Loucy (cell line): Measurements from ENCODE around the gene IL36B.

Source experiments
- EZH2phosphoT487 ChIP-seq: fragments of 200-600 bp; IDR thresholded peaks from 2 replicates; pipeline ENCODE4 v1.6.1; 2018; ENCODE audit warnings: antibody characterized with exemption, mild to moderate bottlenecking, moderate library complexity, borderline replicate concordance
- TF ChIP-seq, protein P1 (sequence below): fragments of 200-600 bp; sonication (generic); conservative IDR thresholded peaks from 2 replicates; pipeline ENCODE4 v1.5.1; 2014; ENCODE audit warnings: mild to moderate bottlenecking, antibody characterized with exemption, low read length

DNA sequence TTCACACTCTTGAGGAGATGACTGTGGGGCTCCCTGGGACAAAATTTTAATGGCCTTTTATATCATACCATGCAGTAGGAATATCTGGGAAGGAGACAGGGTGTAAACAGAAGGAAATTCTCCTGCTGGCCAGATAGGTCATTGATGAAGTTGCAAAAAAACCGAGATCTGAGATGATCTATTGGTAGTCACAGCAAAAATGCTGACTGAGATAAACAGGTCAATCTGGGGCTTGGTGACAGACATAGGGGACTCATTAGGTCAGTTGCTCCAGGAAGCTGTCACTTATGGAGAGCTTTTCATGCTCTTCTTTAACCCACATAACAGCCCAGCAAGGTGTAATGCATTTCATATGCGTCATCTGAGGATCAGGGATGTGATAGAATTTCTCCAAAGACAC lies 50.0 kb downstream of the IL36B start:
- TF ChIP-seq, protein P1, sequence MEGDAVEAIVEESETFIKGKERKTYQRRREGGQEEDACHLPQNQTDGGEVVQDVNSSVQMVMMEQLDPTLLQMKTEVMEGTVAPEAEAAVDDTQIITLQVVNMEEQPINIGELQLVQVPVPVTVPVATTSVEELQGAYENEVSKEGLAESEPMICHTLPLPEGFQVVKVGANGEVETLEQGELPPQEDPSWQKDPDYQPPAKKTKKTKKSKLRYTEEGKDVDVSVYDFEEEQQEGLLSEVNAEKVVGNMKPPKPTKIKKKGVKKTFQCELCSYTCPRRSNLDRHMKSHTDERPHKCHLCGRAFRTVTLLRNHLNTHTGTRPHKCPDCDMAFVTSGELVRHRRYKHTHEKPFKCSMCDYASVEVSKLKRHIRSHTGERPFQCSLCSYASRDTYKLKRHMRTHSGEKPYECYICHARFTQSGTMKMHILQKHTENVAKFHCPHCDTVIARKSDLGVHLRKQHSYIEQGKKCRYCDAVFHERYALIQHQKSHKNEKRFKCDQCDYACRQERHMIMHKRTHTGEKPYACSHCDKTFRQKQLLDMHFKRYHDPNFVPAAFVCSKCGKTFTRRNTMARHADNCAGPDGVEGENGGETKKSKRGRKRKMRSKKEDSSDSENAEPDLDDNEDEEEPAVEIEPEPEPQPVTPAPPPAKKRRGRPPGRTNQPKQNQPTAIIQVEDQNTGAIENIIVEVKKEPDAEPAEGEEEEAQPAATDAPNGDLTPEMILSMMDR = no peak
- no peak for TF ChIP-seq EZH2phosphoT487
